ENCODE results near the gene EXOC3.
"Not testable (repeated sequence)": the region's sequence is repeated elsewhere in the genome, so short reads cannot be mapped to it uniquely, and the experiment has no call there.

The EXOC3 gene

GRCh38 chr5:442335-443238 is at the start of gene EXOC3:
EXOC3 (plus strand) TSS chr5:443176; CDS start chr5:446206, 3,030 bp downstream.
- DNase-seq (ENCODE audit: low read depth in 2 of 2): peak; percentile 57 to 61

- DNase-seq (ENCODE audit: low read depth in 2 of 2): no peak
Observed at GRCh38 chr5:393846-394275, 49.1 kb upstream of the EXOC3 start.

- DNase-seq (ENCODE audit: low read depth in 2 of 2): no peak
Observed at GRCh38 chr5:394671-395155, 48.3 kb upstream of the EXOC3 start.

- no peak for DNase-seq (ENCODE audit: low read depth in 2 of 2)
Observed at GRCh38 chr5:395156-395920, 47.6 kb upstream of the EXOC3 start.

GRCh38 chr5:395921-396530 is 47.0 kb upstream of the EXOC3 start:
- no peak for DNase-seq (ENCODE audit: low read depth in 2 of 2)

- DNase-seq (ENCODE audit: low read depth in 2 of 2): no peak
Observed at GRCh38 chr5:396531-396961, 46.4 kb upstream of the EXOC3 start.

- DNase-seq (ENCODE audit: low read depth in 2 of 2): not testable (repeated sequence)
Observed at GRCh38 chr5:398141-398474, 44.9 kb upstream of the EXOC3 start.

- no peak for DNase-seq (ENCODE audit: low read depth in 2 of 2)
Observed at GRCh38 chr5:398475-399295, 44.3 kb upstream of the EXOC3 start.

- DNase-seq (ENCODE audit: low read depth in 2 of 2): no peak
Observed at GRCh38 chr5:399296-400281, 43.4 kb upstream of the EXOC3 start.

GRCh38 chr5:400282-401145 is 42.5 kb upstream of the EXOC3 start:
- no peak for DNase-seq (ENCODE audit: low read depth in 2 of 2)

GRCh38 chr5:401146-402034 is 41.6 kb upstream of the EXOC3 start:
- no peak for DNase-seq (ENCODE audit: low read depth in 2 of 2)

GRCh38 chr5:402219-402614 is 40.8 kb upstream of the EXOC3 start:
- not testable (repeated sequence) for DNase-seq (ENCODE audit: low read depth in 2 of 2)

GRCh38 chr5:402615-403359 is 40.2 kb upstream of the EXOC3 start:
- DNase-seq (ENCODE audit: low read depth in 2 of 2): no peak

- DNase-seq (ENCODE audit: low read depth in 2 of 2): no peak
Observed at GRCh38 chr5:403995-404394, 39.0 kb upstream of the EXOC3 start.

GRCh38 chr5:404666-405241 is 38.2 kb upstream of the EXOC3 start:
- DNase-seq (ENCODE audit: low read depth in 2 of 2): no peak

- no peak for DNase-seq (ENCODE audit: low read depth in 2 of 2)
Observed at GRCh38 chr5:405421-405820, 37.6 kb upstream of the EXOC3 start.

GRCh38 chr5:406041-406440 is 36.9 kb upstream of the EXOC3 start:
- DNase-seq (ENCODE audit: low read depth in 2 of 2): no peak
